Ishikawa (cell line): ENCODE data around the gene CD22.

ENCODE experiments used
- CEBPB ChIP-seq: IDR thresholded peaks from 2 replicates; pipeline ENCODE4 v1.6.1; 2012
- CREB1 ChIP-seq: IDR thresholded peaks from 2 replicates; pipeline ENCODE4 v1.6.1; 2012; ENCODE audit warnings: low read depth
- EGR1 ChIP-seq: IDR thresholded peaks from 2 replicates; pipeline ENCODE4 v1.6.1; 2012
- EP300 ChIP-seq: IDR thresholded peaks from 2 replicates; pipeline ENCODE4 v1.6.1; 2012; ENCODE audit warnings: borderline replicate concordance
- FOXM1 ChIP-seq: IDR thresholded peaks from 2 replicates; pipeline ENCODE4 v1.6.1; 2012; ENCODE audit warnings: low read depth, borderline replicate concordance
- MAX ChIP-seq: IDR thresholded peaks from 2 replicates; pipeline ENCODE4 v1.6.1; 2012
- NFIC ChIP-seq: IDR thresholded peaks from 2 replicates; pipeline ENCODE4 v1.6.1; 2012
- RAD21 ChIP-seq: IDR thresholded peaks from 2 replicates; pipeline ENCODE4 v1.6.1; 2012; ENCODE audit warnings: low read depth
- TAF1 ChIP-seq: IDR thresholded peaks from 2 replicates; pipeline ENCODE4 v1.6.1; 2012; ENCODE audit warnings: low read depth, mild to moderate bottlenecking
- TCF12 ChIP-seq: IDR thresholded peaks from 2 replicates; pipeline ENCODE4 v1.6.1; 2012; ENCODE audit warnings: low read depth
- TEAD4 ChIP-seq: IDR thresholded peaks from 2 replicates; pipeline ENCODE4 v1.6.1; 2012
- USF1 ChIP-seq: IDR thresholded peaks from 2 replicates; pipeline ENCODE4 v1.6.1; 2012
- YY1 ChIP-seq: IDR thresholded peaks from 2 replicates; pipeline ENCODE4 v1.6.1; 2012; ENCODE audit warnings: low read depth
- ZBTB7A ChIP-seq: IDR thresholded peaks from 2 replicates; pipeline ENCODE4 v1.6.1; 2012; ENCODE audit warnings: low read depth
- TF ChIP-seq, protein P1 (sequence below): IDR thresholded peaks from 2 replicates; pipeline ENCODE4 v1.6.1; 2012; ENCODE audit warnings: low read depth, mild to moderate bottlenecking

Gene CD22

GRCh38 chr19:35304036-35304435, 25.0 kb upstream of the CD22 start:
- TF ChIP-seq MAX (no peak), TCF12 (no peak), YY1 (no peak), NFIC (no peak)

DNA sequence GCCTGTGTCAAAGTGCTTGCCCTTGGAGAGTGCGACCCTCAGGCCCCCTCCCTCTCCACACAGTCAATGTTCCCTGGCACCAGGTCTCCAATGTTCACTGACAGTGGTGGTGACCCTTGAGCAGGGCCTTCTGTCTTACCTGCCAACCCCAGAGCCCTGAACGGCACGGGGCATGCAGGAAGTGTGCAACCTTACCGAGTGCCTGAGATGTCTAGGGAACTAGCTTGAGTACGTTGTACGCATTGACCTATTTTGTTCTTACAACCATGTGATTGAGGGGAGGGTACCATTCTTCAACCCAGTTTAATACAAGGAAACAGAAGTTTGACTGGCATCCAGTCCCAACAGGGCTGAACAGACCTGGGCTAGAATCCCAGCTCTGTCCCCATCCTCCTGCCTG, 23.8 kb upstream of the CD22 start:
- TF ChIP-seq RAD21 (no peak), EP300 (no peak), NFIC (no peak), ZBTB7A (no peak), MAX (no peak), CREB1 (no peak), USF1 (no peak), TEAD4 (no peak), FOXM1 (no peak), YY1 (no peak), TCF12 (no peak), CEBPB (no peak), EGR1 (no peak)
- TF ChIP-seq, protein P1, sequence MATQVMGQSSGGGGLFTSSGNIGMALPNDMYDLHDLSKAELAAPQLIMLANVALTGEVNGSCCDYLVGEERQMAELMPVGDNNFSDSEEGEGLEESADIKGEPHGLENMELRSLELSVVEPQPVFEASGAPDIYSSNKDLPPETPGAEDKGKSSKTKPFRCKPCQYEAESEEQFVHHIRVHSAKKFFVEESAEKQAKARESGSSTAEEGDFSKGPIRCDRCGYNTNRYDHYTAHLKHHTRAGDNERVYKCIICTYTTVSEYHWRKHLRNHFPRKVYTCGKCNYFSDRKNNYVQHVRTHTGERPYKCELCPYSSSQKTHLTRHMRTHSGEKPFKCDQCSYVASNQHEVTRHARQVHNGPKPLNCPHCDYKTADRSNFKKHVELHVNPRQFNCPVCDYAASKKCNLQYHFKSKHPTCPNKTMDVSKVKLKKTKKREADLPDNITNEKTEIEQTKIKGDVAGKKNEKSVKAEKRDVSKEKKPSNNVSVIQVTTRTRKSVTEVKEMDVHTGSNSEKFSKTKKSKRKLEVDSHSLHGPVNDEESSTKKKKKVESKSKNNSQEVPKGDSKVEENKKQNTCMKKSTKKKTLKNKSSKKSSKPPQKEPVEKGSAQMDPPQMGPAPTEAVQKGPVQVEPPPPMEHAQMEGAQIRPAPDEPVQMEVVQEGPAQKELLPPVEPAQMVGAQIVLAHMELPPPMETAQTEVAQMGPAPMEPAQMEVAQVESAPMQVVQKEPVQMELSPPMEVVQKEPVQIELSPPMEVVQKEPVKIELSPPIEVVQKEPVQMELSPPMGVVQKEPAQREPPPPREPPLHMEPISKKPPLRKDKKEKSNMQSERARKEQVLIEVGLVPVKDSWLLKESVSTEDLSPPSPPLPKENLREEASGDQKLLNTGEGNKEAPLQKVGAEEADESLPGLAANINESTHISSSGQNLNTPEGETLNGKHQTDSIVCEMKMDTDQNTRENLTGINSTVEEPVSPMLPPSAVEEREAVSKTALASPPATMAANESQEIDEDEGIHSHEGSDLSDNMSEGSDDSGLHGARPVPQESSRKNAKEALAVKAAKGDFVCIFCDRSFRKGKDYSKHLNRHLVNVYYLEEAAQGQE = no peak

- TF ChIP-seq EP300 = no peak
- peak; percentile 17; the same call in 1 of the 2 replicates for TF ChIP-seq RAD21
These were observed 22.3 kb upstream of the CD22 start for GRCh38 chr19:35306473-35307246.

- no peak for TF ChIP-seq CEBPB
- no peak for TF ChIP-seq NFIC
- TF ChIP-seq EP300 = no peak
- TF ChIP-seq EGR1 = no peak
- no peak for TF ChIP-seq MAX
- TF ChIP-seq ZBTB7A = no peak
- no peak for TF ChIP-seq FOXM1
- TF ChIP-seq RAD21 = no peak
- no peak for TF ChIP-seq USF1
- no peak for TF ChIP-seq YY1
- TF ChIP-seq TCF12 = no peak
- no peak for TF ChIP-seq TAF1
- TF ChIP-seq, protein P1 = no peak
- no peak for TF ChIP-seq TEAD4
- TF ChIP-seq CREB1 = no peak
These were observed 21.1 kb upstream of the CD22 start for GRCh38 chr19:35307931-35308330.

- TF ChIP-seq EP300 (no peak), USF1 (no peak), CREB1 (no peak), NFIC (no peak), MAX (no peak), EGR1 (no peak), ZBTB7A (no peak), RAD21 (no peak), TEAD4 (no peak), TCF12 (no peak), CEBPB (no peak), FOXM1 (no peak), TAF1 (no peak)
- TF ChIP-seq, protein P1 = no peak
These were observed 20.1 kb upstream of the CD22 start for GRCh38 chr19:35308910-35309309.
